Thyroid gland (tissue), 4 donors: Measurements from ENCODE around the gene SGCB.

ENCODE experiments used
- POLR2A ChIP-seq, 2 donors: fragments of 450-650 bp; IDR thresholded peaks; one replicate each; pipeline ENCODE4 v1.6.1; 2017; ENCODE audit warnings: antibody characterized with exemption in 2 of 2, mild to moderate bottlenecking in 2 of 2, moderate library complexity in 1 of 2
- TF ChIP-seq, protein P1 (sequence below), 6 experiments: fragments of 200-600 bp in 3 of 6; fragments of 450-650 bp in 3 of 6; sonication (generic) in 3 of 6; IDR thresholded peaks; one replicate each; pipeline ENCODE4 v1.5.1; 2016 to 2019; ENCODE audit warnings: antibody characterized with exemption in 6 of 6, mild to moderate bottlenecking in 2 of 6, inconsistent platforms in 1 of 6, moderate library complexity in 1 of 6

- no peak for TF ChIP-seq POLR2A (IDR thresholded peaks at IDR 0.05)
- TF ChIP-seq, protein P1, sequence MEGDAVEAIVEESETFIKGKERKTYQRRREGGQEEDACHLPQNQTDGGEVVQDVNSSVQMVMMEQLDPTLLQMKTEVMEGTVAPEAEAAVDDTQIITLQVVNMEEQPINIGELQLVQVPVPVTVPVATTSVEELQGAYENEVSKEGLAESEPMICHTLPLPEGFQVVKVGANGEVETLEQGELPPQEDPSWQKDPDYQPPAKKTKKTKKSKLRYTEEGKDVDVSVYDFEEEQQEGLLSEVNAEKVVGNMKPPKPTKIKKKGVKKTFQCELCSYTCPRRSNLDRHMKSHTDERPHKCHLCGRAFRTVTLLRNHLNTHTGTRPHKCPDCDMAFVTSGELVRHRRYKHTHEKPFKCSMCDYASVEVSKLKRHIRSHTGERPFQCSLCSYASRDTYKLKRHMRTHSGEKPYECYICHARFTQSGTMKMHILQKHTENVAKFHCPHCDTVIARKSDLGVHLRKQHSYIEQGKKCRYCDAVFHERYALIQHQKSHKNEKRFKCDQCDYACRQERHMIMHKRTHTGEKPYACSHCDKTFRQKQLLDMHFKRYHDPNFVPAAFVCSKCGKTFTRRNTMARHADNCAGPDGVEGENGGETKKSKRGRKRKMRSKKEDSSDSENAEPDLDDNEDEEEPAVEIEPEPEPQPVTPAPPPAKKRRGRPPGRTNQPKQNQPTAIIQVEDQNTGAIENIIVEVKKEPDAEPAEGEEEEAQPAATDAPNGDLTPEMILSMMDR (IDR thresholded peaks at IDR 0.05): no peak
Measured at GRCh38 chr4:51999250-51999649, 38.8 kb downstream of the SGCB start.
